ENCODE results near the gene RASGRF1.
A peak's percentile ranks its signal among the peaks of the same experiment; 100 is the strongest.

The RASGRF1 gene

DNA sequence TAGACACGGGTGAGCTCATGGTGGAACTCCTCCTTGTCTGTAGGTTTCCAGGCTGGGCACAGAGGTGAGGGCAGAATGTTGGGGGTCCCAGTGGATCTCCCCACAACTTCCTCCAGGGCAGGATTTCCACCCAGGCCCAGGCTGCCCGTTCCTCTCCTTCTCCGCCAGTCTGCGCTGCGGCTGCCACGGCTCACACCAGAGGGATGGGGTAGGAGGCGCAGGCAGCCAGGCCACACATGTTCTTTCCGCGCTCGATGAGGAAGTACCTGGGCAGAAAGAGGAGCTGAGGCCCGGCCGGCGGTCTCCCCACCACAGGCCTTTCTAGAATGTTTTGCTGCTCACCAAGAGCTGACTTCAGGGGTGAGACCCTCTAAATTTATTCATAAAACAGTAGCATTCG is 168.6 kb downstream of the RASGRF1 start:
- H3K27ac ChIP-seq = no peak overlapping the region
- TF ChIP-seq, protein P1, sequence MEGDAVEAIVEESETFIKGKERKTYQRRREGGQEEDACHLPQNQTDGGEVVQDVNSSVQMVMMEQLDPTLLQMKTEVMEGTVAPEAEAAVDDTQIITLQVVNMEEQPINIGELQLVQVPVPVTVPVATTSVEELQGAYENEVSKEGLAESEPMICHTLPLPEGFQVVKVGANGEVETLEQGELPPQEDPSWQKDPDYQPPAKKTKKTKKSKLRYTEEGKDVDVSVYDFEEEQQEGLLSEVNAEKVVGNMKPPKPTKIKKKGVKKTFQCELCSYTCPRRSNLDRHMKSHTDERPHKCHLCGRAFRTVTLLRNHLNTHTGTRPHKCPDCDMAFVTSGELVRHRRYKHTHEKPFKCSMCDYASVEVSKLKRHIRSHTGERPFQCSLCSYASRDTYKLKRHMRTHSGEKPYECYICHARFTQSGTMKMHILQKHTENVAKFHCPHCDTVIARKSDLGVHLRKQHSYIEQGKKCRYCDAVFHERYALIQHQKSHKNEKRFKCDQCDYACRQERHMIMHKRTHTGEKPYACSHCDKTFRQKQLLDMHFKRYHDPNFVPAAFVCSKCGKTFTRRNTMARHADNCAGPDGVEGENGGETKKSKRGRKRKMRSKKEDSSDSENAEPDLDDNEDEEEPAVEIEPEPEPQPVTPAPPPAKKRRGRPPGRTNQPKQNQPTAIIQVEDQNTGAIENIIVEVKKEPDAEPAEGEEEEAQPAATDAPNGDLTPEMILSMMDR (conservative IDR thresholded peaks at IDR 0.05) = no peak

DNA sequence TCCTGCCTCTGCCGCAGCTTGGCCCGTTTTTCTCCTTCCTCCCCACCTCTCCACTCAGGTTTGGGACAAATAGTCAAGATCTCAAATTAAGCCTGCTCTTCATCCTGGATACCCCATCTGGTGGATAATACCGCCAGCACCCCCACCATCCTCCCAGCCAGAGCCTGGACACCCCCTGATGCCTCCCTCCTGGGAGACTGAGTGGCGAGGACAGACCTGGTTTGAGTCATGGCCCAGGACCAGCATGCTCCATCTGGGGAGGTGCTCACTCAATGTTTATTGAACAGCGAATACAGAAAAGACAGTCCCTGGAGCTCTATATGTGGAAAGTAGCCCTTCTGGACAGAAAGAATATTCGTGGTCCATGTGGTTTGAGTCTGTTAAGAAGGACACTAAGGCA is 169.1 kb downstream of the RASGRF1 start:
- no peak overlapping the region for H3K27ac ChIP-seq
- TF ChIP-seq, protein P1 (conservative IDR thresholded peaks at IDR 0.05) = no peak

DNA sequence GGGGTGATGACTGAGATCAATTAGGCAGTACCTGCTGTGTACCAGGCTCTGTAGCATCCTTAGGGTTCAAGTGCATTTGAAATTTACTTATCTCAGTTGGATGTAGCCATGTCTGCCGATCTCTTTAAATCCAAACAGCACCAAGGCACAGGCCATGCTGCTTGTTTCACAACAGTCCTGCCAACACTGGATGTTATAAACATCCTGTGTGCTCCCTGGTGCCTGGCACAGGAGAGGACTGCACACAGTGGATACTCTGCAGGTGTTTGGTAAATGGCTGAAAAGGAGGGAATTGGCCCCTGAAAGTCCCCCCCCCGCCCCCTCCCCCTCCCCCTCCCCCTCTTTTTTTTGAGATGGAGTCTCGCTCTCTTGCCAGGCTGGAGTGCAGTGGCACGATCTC is 172.7 kb downstream of the RASGRF1 start:
- TF ChIP-seq, protein P1 (conservative IDR thresholded peaks at IDR 0.05) = no peak
- H3K27ac ChIP-seq = no peak overlapping the region

DNA sequence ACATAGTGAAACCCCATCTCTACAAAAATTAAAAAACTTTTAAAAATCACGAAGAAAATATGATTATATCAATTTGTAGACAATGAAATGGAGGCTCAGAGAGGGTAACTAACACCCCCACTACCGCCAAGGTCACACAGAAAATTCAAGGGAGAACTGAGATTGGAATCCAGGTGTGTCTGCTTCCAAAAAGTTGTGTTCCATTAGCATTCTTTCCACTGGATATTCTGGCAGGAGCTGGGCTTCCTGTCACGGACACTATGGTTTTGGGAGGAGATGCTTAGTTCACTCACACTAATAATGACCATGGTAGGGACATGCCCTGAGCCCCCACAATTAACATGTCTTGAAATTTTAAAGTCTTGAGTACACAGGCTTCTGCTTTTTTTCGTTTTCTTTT is 174.5 kb downstream of the RASGRF1 start:
- TF ChIP-seq, protein P1 (conservative IDR thresholded peaks at IDR 0.05) = no peak
- no peak overlapping the region for H3K27ac ChIP-seq

DNA sequence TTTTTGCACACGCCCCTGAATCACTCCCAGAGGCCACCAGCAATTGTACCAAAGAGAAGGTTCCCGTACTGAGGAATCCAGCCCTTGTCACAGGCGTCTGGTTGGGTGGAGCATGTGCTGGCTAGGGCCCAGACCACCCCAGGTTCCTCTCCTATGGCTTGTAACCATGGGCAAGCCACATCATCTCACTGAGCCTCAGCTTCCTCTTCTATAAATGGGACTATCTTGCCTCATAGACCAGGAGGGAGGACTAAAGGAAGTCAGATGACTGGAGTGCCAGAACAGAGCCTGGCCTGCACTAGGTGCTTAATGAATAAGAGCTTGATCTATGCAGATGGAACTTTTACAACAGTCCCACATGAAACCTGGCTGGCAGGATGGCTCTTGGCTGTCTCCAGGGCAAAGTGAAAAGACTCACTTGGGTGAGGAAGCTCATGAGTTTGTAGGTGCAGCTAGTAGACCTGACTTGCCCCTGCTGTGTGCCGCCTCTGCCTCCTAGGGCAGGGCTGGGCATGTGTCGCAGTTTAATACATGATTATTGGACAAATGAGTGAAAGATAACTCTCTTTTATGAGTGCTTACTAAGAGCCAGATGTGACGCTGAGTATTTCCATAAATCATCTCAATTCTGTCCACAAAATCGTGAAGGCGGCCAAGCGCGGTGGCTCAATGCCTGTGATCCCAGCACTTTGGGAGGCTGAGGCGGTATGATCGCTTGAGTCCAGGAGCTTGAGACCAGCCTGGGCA is 175.1 kb downstream of the RASGRF1 start:
- TF ChIP-seq, protein P1 (conservative IDR thresholded peaks at IDR 0.05) = no peak
- H3K27ac ChIP-seq = no peak overlapping the region

DNA sequence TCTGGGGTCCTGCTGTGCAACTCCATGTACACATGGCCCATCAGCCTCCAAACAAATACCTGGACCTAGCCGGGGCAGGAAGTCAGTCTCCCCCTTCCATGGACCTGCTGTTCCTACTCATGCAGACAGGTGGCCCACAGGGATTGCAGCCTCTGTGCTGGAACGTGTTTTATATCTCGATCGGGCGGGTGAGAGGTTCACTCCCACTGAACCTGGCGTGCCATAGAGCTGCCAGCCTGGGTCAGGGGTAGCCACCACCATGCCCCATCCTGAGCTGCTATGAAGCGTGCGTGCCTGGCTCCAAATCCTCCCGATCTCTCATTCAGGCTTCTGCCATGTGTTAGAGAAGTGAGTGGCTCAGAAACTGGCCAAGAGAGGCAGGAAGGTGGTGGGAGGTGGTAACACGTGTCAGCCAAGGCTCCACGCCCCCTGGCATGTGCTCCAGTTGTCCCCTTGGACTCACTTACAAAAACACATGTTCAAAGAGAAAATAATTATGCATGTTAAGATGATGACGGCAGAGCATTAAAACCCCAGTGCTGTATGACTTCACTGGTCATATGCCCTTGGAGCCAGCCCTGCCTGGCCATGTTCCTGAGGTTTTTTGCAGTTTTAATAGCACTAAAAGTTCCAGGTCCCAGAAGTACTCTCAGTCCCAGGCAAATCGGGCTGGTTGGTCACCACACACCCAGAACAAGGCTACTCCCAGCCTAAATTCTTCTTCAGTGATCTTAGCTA is 176.4 kb downstream of the RASGRF1 start:
- TF ChIP-seq, protein P1 (conservative IDR thresholded peaks at IDR 0.05) = peak; percentile 68
- H3K27ac ChIP-seq = no peak overlapping the region; the same call in 1 of the 2 replicates

DNA sequence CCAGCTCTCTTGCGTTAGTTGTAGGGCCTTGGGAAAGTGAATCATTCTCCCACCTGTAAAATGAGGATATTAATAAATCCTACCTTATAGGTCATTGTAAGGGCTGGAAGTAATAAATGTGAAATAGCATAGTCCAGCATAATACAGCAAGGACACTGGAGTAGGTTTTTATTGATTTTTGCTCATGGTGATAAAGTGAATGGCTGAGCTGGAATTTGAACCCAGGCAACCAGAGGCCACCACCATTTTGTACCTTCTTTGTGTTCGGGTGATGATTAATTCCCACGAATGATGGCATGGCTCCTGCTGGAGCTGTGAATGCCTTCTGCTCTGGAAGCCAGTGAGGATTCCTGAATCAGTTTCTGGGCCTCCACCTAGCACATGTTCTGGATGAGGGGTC is 177.6 kb downstream of the RASGRF1 start:
- TF ChIP-seq, protein P1 (conservative IDR thresholded peaks at IDR 0.05) = no peak
- H3K27ac ChIP-seq = no peak overlapping the region
